Measurements from ENCODE around the gene RFTN1.
A peak's percentile ranks its signal among the peaks of the same experiment; 100 is the strongest.

RFTN1 gene

GRCh38 chr3:16381426-16381825, 132.1 kb downstream of the RFTN1 start:
- H3K27me3 ChIP-seq (ENCODE audit: control insufficient read depth, low read length): no peaks in the 10 kb centered on the region
- H3F3A ChIP-seq (ENCODE audit: control insufficient read depth, insufficient read depth): peaks cover 92% of the 10 kb centered on the region
- H3K4me1 ChIP-seq (ENCODE audit: control insufficient read depth, low read length): peaks cover 100% of the 10 kb centered on the region
- TF ChIP-seq CTCF (IDR thresholded peaks at IDR 0.05; ENCODE audit: low read depth, low read length, poor library complexity, severe bottlenecking) (no peak), EZH2phosphoT487 (IDR thresholded peaks at IDR 0.05; ENCODE audit: borderline replicate concordance, low read length) (no peak)
- peak overlapping the region; percentile 64 for H3K4me2 ChIP-seq (ENCODE audit: low read length)
- peak overlapping the region; percentile 87 for H3K27ac ChIP-seq (ENCODE audit: low read depth, low read length)
- peaks cover 100% of the 10 kb centered on the region for H3K79me2 ChIP-seq (ENCODE audit: control insufficient read depth, low read length)
- H3K9me2 ChIP-seq (replicated peaks; ENCODE audit: control insufficient read depth, low read length): no peaks in the 10 kb centered on the region
- peak overlapping the region; percentile 59 for H3K4me3 ChIP-seq (ENCODE audit: low read length)
- peaks cover 96% of the 10 kb centered on the region for H3K36me3 ChIP-seq (ENCODE audit: control insufficient read depth, low read length)
- peaks cover 4% of the 10 kb centered on the region; the same call in 1 of the 2 replicates for H4K20me1 ChIP-seq (ENCODE audit: control insufficient read depth, insufficient read depth, low read depth, low read length)
- no peaks in the 10 kb centered on the region for H3K9me3 ChIP-seq (ENCODE audit: control insufficient read depth, insufficient read depth, low read length)

- peaks cover 100% of the 10 kb centered on the region for H3K79me2 ChIP-seq (ENCODE audit: control insufficient read depth, low read length)
- H3K4me1 ChIP-seq (ENCODE audit: control insufficient read depth, low read length): peaks cover 100% of the 10 kb centered on the region
- H3K4me2 ChIP-seq (ENCODE audit: low read length): peak overlapping the region; percentile 64
These were observed 133.1 kb downstream of the RFTN1 start for GRCh38 chr3:16380421-16380820.

GRCh38 chr3:16379838-16380237, 133.7 kb downstream of the RFTN1 start:
- peak overlapping the region; percentile 59 for H3K4me3 ChIP-seq (ENCODE audit: low read length)
- no peaks in the 10 kb centered on the region for H3K9me3 ChIP-seq (ENCODE audit: control insufficient read depth, insufficient read depth, low read length)
- peaks cover 4% of the 10 kb centered on the region; the same call in 1 of the 2 replicates for H4K20me1 ChIP-seq (ENCODE audit: control insufficient read depth, insufficient read depth, low read depth, low read length)
- H3K36me3 ChIP-seq (ENCODE audit: control insufficient read depth, low read length): peaks cover 96% of the 10 kb centered on the region
- peaks cover 97% of the 10 kb centered on the region for H3F3A ChIP-seq (ENCODE audit: control insufficient read depth, insufficient read depth)
- H3K27me3 ChIP-seq (ENCODE audit: control insufficient read depth, low read length): no peaks in the 10 kb centered on the region
- no peaks in the 10 kb centered on the region for H3K9me2 ChIP-seq (replicated peaks; ENCODE audit: control insufficient read depth, low read length)
- H3K4me2 ChIP-seq (ENCODE audit: low read length): peak overlapping the region; percentile 64
- peak overlapping the region; percentile 87 for H3K27ac ChIP-seq (ENCODE audit: low read depth, low read length)
- H3K4me1 ChIP-seq (ENCODE audit: control insufficient read depth, low read length): peaks cover 100% of the 10 kb centered on the region
- peaks cover 100% of the 10 kb centered on the region for H3K79me2 ChIP-seq (ENCODE audit: control insufficient read depth, low read length)
- TF ChIP-seq CTCF (IDR thresholded peaks at IDR 0.05; ENCODE audit: low read depth, low read length, poor library complexity, severe bottlenecking) (no peak), EZH2phosphoT487 (IDR thresholded peaks at IDR 0.05; ENCODE audit: borderline replicate concordance, low read length) (no peak)

More at GRCh38 chr3:16380421-16380820, 133.1 kb downstream of the RFTN1 start:
- peak overlapping the region; percentile 59 for H3K4me3 ChIP-seq (ENCODE audit: low read length)
- peaks cover 4% of the 10 kb centered on the region; the same call in 1 of the 2 replicates for H4K20me1 ChIP-seq (ENCODE audit: control insufficient read depth, insufficient read depth, low read depth, low read length)
- peaks cover 96% of the 10 kb centered on the region for H3K36me3 ChIP-seq (ENCODE audit: control insufficient read depth, low read length)
- H3F3A ChIP-seq (ENCODE audit: control insufficient read depth, insufficient read depth): peaks cover 97% of the 10 kb centered on the region
- no peaks in the 10 kb centered on the region for H3K9me2 ChIP-seq (replicated peaks; ENCODE audit: control insufficient read depth, low read length)
- peak overlapping the region; percentile 87 for H3K27ac ChIP-seq (ENCODE audit: low read depth, low read length)
- TF ChIP-seq CTCF (IDR thresholded peaks at IDR 0.05; ENCODE audit: low read depth, low read length, poor library complexity, severe bottlenecking) (no peak), EZH2phosphoT487 (IDR thresholded peaks at IDR 0.05; ENCODE audit: borderline replicate concordance, low read length) (no peak)
- no peaks in the 10 kb centered on the region for H3K27me3 ChIP-seq (ENCODE audit: control insufficient read depth, low read length)
- no peaks in the 10 kb centered on the region for H3K9me3 ChIP-seq (ENCODE audit: control insufficient read depth, insufficient read depth, low read length)

All from DOHH2 (cell line).